ENCODE data around the gene CCDC40. TPM values are rescaled to one million over a fixed set of nuclear protein-coding genes. Genes with fewer than 3 reads are reported as not detected.

The CCDC40 gene
- total and polyA plus RNA-seq, 2 of the 13 experiments (the other 11 are each of a cell fraction or from before 2014, with no cell fraction given), result 4.1 to 5.5 TPM

GRCh38 chr17:80036715-80037477, 454 bp downstream of the CCDC40 start (continued):
- no peak for TF ChIP-seq ZBTB43 (CRISPR knock-in tag; conservative IDR thresholded peaks at IDR 0.05)
- no peak for TF ChIP-seq ZKSCAN5 (CRISPR knock-in tag; IDR thresholded peaks at IDR 0.05)
- no peak for TF ChIP-seq ZNF83 (CRISPR knock-in tag; IDR thresholded peaks at IDR 0.05; ENCODE audit: borderline replicate concordance)
- 0 out of 2 replicates have a peak, but pooled peaks have one; percentile 8 for TF ChIP-seq ZNF225 (CRISPR knock-in tag; IDR thresholded peaks at IDR 0.05)
- peak; percentile 38; the same call in 1 of the 2 replicates for TF ChIP-seq ZSCAN21 (CRISPR knock-in tag; IDR thresholded peaks at IDR 0.05; ENCODE audit: borderline replicate concordance)
- TF ChIP-seq THAP9 (CRISPR knock-in tag; IDR thresholded peaks at IDR 0.05; ENCODE audit: borderline replicate concordance), result peak; percentile 24; the same call in 1 of the 2 replicates
- peak; percentile 11; the same call in 1 of the 2 replicates for TF ChIP-seq HOXD1 (CRISPR knock-in tag; IDR thresholded peaks at IDR 0.05)
- TF ChIP-seq ZXDC (CRISPR knock-in tag; IDR thresholded peaks at IDR 0.05), result no peak
- no peak for TF ChIP-seq ISX (CRISPR knock-in tag; conservative IDR thresholded peaks at IDR 0.05)
- TF ChIP-seq U2AF1 (optimal IDR thresholded peaks at IDR 0.05; ENCODE audit: low read depth, low read length), result no peak
- peak; percentile 49; the same call in 1 of the 2 replicates for TF ChIP-seq ZNF740 (CRISPR knock-in tag; IDR thresholded peaks at IDR 0.05)
- TF ChIP-seq XBP1 (CRISPR knock-in tag; IDR thresholded peaks at IDR 0.05), result no peak
- 0 out of 2 replicates have a peak, but pooled peaks have one; percentile 11 for TF ChIP-seq ZKSCAN1 (IDR thresholded peaks at IDR 0.05; ENCODE audit: low read length)
- peak; percentile 16; the same call in 1 of the 2 replicates for TF ChIP-seq ZNF563 (CRISPR knock-in tag; IDR thresholded peaks at IDR 0.05)
- TF ChIP-seq TCF12 (IDR thresholded peaks at IDR 0.05), result no peak
- peak; percentile 62 for TF ChIP-seq TCF12 (CRISPR knock-in tag; IDR thresholded peaks at IDR 0.05)
- TF ChIP-seq NR3C1 (CRISPR knock-in tag; IDR thresholded peaks at IDR 0.05), result no peak
- TF ChIP-seq SKIL (CRISPR knock-in tag; IDR thresholded peaks at IDR 0.05; ENCODE audit: borderline replicate concordance), result 0 out of 2 replicates have a peak, but pooled peaks have one; percentile 19
- peak; percentile 85; the same call in 1 of the 2 replicates for TF ChIP-seq ZNF788 (CRISPR knock-in tag; IDR thresholded peaks at IDR 0.05; ENCODE audit: borderline replicate concordance)
- TF ChIP-seq STAT5B (CRISPR knock-in tag; IDR thresholded peaks at IDR 0.05), result no peak
